ENCODE measurements around the gene SSH3. TPM values are rescaled to one million over a fixed set of nuclear protein-coding genes. Genes with fewer than 3 reads are reported as not detected.
A peak's percentile ranks its signal among the peaks of the same experiment; 100 is the strongest.

SSH3 gene
- total RNA-seq, 1 experiment from 2014 or later: 38.0 TPM

DNA sequence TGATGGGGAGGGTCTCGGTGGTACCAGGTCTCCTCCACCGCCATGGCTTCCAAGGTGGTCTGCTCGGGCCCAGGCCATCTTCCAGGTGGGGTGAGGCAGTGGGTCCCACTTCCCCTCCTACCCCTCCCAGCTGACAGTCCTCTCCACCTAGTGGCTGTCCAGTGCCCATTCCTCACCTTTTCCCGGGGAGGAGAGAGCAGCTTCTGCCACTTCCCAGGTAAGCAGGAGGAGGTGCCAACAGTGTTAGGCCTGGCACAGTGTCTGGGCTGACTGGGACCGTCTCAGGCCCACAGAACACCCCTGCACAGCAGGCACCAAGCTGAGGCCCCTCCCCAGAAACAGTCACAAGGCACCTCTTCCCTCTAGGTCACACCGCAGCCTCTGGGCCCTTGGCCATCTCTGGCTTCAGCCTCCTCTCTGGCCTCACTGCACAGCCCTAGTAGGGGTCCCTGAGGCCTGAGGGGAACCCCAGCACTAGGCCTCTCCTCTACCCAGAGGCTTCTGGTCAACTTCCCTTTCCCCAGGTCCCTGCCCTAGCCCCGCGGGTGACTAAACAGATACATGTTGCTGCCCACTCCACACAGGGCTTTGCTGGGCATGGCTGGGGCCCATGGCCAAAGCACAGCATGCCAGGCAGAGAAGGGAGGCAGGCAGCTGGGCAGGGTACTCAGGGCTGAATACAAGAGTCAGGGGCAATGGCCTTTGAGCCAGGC is 16.6 kb upstream of the SSH3 start:
- peaks cover 35% of the 10 kb centered on the region for H3K36me3 Mint-ChIP-seq (ENCODE audit: insufficient read depth, unreplicated experiment)
- CTCF ChIA-PET: interaction anchor here (0.6 kb wide), 1 partner anchor 93 kb away, joined by 3 read pairs; no protein-coding TSS in a partner anchor

GRCh38 chr11:67287355-67288197 is 15.8 kb upstream of the SSH3 start:
- CTCF ChIA-PET: interaction anchor here (0.7 to 2.0 kb wide), 5 partner anchors 20 to 231 kb away, joined by 3 to 7 read pairs (median 3); no protein-coding TSS in a partner anchor
- TF ChIP-seq, protein P1, sequence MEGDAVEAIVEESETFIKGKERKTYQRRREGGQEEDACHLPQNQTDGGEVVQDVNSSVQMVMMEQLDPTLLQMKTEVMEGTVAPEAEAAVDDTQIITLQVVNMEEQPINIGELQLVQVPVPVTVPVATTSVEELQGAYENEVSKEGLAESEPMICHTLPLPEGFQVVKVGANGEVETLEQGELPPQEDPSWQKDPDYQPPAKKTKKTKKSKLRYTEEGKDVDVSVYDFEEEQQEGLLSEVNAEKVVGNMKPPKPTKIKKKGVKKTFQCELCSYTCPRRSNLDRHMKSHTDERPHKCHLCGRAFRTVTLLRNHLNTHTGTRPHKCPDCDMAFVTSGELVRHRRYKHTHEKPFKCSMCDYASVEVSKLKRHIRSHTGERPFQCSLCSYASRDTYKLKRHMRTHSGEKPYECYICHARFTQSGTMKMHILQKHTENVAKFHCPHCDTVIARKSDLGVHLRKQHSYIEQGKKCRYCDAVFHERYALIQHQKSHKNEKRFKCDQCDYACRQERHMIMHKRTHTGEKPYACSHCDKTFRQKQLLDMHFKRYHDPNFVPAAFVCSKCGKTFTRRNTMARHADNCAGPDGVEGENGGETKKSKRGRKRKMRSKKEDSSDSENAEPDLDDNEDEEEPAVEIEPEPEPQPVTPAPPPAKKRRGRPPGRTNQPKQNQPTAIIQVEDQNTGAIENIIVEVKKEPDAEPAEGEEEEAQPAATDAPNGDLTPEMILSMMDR (IDR thresholded peaks at IDR 0.05; ENCODE audit: unreplicated experiment): no peak

More for the DNA sequence above, 16.6 kb upstream of the SSH3 start:
- POLR2A ChIA-PET: interaction anchor here (0.6 to 4.8 kb wide), 2 partner anchors 9 to 16 kb away, joined by 3 to 51 read pairs; partner anchors contain the start of gene SSH3
- peaks cover 13% of the 10 kb centered on the region for H3K4me1 Mint-ChIP-seq (ENCODE audit: insufficient read depth, unreplicated experiment)
- intact Hi-C loops (cut with micrococcal nuclease): no loop called here
- no peaks in the 10 kb centered on the region for H3K27me3 Mint-ChIP-seq (ENCODE audit: insufficient read depth, unreplicated experiment)
- TF ChIP-seq, protein P1 (IDR thresholded peaks at IDR 0.05; ENCODE audit: unreplicated experiment): no peak
- no TSS peak for BruUV-seq (replicated peaks)
- DNase-seq (ENCODE audit: unreplicated experiment): no peak
- peak overlapping the region; percentile 96 for H3K27ac Mint-ChIP-seq (ENCODE audit: low read depth, unreplicated experiment)
- H3K9me3 Mint-ChIP-seq (ENCODE audit: unreplicated experiment): no peaks in the 10 kb centered on the region
- peak overlapping the region; percentile 92 for H3K4me3 Mint-ChIP-seq (ENCODE audit: unreplicated experiment)

DNA sequence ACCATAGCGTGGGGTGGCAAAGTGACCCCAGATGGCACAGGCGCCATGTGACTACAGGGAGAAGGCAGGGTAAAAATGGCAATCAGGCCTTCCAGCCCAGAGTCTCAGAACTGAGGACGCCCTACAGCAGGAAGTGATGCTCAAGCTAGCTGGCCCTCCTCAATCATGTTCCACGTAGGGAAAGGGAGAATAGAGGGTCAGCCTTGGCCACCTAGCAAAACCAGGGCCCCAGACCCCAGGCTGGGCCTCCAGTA is 15.2 kb upstream of the SSH3 start:
- H3K27me3 Mint-ChIP-seq (ENCODE audit: insufficient read depth, unreplicated experiment): no peaks in the 10 kb centered on the region
- ChIA-PET POLR2A (interaction anchor here (0.6 to 4.8 kb wide), 19 partner anchors 9 to 1963 kb away, joined by 3 to 51 read pairs (median 6); partner anchors contain the start of genes GRK2, MRPL11, RAD9A and SSH3), CTCF (interaction anchor here (0.7 to 2.0 kb wide), 6 partner anchors 20 to 232 kb away, joined by 3 to 7 read pairs (median 4); no protein-coding TSS in a partner anchor)
- H3K9me3 Mint-ChIP-seq (ENCODE audit: unreplicated experiment): no peaks in the 10 kb centered on the region
- intact Hi-C loops (cut with micrococcal nuclease): no loop called here
- peak overlapping the region; percentile 92 for H3K4me3 Mint-ChIP-seq (ENCODE audit: unreplicated experiment)
- H3K36me3 Mint-ChIP-seq (ENCODE audit: insufficient read depth, unreplicated experiment): peaks cover 37% of the 10 kb centered on the region
- TF ChIP-seq, protein P1 (IDR thresholded peaks at IDR 0.05; ENCODE audit: unreplicated experiment): no peak
- DNase-seq (ENCODE audit: unreplicated experiment): no peak
- no TSS peak for BruUV-seq (replicated peaks)
- peaks cover 21% of the 10 kb centered on the region for H3K4me1 Mint-ChIP-seq (ENCODE audit: insufficient read depth, unreplicated experiment)
- H3K27ac Mint-ChIP-seq (ENCODE audit: low read depth, unreplicated experiment): peak overlapping the region; percentile 96

More at GRCh38 chr11:67287355-67288197, 15.8 kb upstream of the SSH3 start:
- POLR2A ChIA-PET: interaction anchor here (0.6 to 4.8 kb wide), 18 partner anchors 8 to 1964 kb away, joined by 3 to 51 read pairs (median 6); partner anchors contain the start of genes GRK2, MRPL11, RAD9A and SSH3
- no peak for DNase-seq (ENCODE audit: unreplicated experiment)
- H3K4me3 Mint-ChIP-seq (ENCODE audit: unreplicated experiment): peak overlapping the region; percentile 92
- intact Hi-C loops (cut with micrococcal nuclease): no loop called here
- H3K27ac Mint-ChIP-seq (ENCODE audit: low read depth, unreplicated experiment): peak overlapping the region; percentile 96
- no peaks in the 10 kb centered on the region for H3K9me3 Mint-ChIP-seq (ENCODE audit: unreplicated experiment)
- TSS peak; percentile 94 for BruUV-seq (replicated peaks)
- H3K27me3 Mint-ChIP-seq (ENCODE audit: insufficient read depth, unreplicated experiment): no peaks in the 10 kb centered on the region
- peaks cover 16% of the 10 kb centered on the region for H3K4me1 Mint-ChIP-seq (ENCODE audit: insufficient read depth, unreplicated experiment)
- peaks cover 37% of the 10 kb centered on the region for H3K36me3 Mint-ChIP-seq (ENCODE audit: insufficient read depth, unreplicated experiment)

All from MCF 10A (cell line).